OCI-LY3 (cell line): ENCODE measurements around the gene NTPCR.

Experiments
- EZH2phosphoT487 ChIP-seq: fragments of 200-600 bp; shearing (Covaris generic); IDR thresholded peaks from 2 replicates; pipeline ENCODE4 v1.6.1; 2018; ENCODE audit warnings: antibody characterized with exemption, mixed run types, low read depth
- TF ChIP-seq, protein P1 (sequence below): fragments of 200-600, 300-600 bp; sonication (generic); IDR thresholded peaks from 2 replicates; pipeline ENCODE4 v1.5.1; 2014; ENCODE audit warnings: antibody characterized with exemption, low read length, low read depth

DNA sequence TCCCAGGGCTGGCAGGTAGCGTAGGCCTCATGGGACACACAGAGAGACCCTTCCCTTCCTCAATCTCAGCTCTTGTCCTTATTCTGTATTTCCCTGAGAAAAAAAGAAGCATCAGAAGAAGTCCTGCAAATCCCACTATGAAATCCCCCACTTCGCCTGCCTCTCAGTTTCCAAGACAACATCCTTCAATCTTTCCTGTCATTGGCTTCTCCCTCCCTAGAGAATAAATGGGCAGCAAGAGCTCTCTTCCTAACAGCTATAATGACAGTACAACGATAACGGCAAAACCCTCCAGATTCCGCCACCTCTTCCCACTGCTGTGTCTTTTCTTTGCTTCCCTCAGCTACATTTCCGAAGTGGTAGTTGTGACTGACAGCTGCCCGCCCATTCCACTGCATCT lies 41.6 kb upstream of the NTPCR start:
- no peak for TF ChIP-seq EZH2phosphoT487
- TF ChIP-seq, protein P1, sequence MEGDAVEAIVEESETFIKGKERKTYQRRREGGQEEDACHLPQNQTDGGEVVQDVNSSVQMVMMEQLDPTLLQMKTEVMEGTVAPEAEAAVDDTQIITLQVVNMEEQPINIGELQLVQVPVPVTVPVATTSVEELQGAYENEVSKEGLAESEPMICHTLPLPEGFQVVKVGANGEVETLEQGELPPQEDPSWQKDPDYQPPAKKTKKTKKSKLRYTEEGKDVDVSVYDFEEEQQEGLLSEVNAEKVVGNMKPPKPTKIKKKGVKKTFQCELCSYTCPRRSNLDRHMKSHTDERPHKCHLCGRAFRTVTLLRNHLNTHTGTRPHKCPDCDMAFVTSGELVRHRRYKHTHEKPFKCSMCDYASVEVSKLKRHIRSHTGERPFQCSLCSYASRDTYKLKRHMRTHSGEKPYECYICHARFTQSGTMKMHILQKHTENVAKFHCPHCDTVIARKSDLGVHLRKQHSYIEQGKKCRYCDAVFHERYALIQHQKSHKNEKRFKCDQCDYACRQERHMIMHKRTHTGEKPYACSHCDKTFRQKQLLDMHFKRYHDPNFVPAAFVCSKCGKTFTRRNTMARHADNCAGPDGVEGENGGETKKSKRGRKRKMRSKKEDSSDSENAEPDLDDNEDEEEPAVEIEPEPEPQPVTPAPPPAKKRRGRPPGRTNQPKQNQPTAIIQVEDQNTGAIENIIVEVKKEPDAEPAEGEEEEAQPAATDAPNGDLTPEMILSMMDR: no peak
